HG03097 (cell line): ENCODE data around the gene DNM3.
"Not testable (repeated sequence)": the region's sequence is repeated elsewhere in the genome, so short reads cannot be mapped to it uniquely, and the experiment has no call there.

ENCODE experiments used
- ATAC-seq: cut with Tn5 transposase; IDR thresholded peaks from one replicate; pipeline ENCODE4 v1.9.1; 2021; ENCODE audit not compliant: unreplicated experiment, low FRiP score

The DNM3 gene

DNA sequence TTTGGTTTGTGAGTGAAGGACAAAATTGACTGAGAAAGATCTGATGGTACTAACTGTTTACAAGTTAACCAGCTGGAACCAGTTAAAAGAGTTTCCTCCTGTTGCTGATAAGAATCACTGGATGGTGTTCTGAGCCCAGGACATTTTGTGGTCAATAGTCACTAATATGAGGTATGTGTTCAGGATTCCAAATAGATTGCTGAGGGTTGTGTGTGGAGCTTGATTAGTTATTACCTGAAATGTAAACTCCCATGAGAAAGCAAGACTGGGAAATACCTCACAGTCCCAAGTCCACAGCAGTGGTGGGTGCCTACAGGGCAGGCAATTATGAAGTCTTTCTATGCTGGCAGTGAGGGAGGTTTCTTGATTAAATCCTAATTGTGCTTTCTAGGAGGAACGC is 164.6 kb downstream of the DNM3 start:
- no peak for ATAC-seq

DNA sequence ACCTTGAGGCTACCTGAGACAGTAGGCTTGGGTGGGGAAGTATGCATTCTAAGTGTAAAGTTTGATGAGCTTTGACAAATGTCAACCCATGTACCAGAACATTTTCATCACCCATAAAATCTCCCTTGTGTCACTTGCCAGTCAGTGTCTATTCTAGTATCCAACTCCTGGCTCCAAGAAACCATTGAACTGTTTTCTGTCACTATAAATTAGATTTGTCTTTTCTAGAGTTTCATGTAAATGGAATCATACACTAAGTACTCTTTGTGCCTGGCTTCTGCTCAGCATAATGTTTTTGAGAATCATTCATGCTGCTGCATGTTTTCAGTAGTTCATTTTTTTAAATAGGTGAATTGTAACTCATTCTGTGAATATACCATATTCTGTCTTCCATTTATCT is 165.4 kb downstream of the DNM3 start:
- ATAC-seq = no peak

DNA sequence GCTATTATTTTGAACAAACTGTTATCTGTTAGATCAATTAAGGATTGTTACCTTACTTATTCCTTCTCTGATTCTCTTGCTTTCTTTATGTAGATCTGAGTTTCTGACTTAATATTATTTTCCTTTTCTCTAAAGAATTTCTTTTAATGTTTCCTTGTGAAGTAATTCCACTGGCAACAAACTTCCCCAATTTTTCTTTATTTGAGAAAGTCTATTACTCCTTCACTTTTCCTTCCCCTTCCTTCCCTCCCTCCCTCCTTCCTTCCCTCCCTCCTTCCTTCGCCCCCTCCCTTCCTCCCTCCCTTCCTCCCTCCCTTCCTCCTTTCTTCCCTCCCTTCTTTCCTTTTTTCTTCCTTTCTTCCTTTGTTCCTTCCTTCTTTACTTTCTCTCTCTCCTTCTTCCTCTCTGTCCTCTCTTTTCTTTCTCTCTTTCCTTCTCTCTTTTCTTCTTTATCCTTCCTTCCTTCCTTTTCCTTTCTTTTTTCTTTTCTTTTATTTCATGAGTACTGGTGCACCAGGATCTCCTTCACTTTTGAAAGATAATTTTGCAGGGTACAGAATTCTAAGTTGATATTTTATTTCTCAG is 177.5 kb downstream of the DNM3 start:
- ATAC-seq = no peak

- no peak for ATAC-seq
These were observed 178.7 kb downstream of the DNM3 start for GRCh38 chr1:172019976-172020375.

DNA sequence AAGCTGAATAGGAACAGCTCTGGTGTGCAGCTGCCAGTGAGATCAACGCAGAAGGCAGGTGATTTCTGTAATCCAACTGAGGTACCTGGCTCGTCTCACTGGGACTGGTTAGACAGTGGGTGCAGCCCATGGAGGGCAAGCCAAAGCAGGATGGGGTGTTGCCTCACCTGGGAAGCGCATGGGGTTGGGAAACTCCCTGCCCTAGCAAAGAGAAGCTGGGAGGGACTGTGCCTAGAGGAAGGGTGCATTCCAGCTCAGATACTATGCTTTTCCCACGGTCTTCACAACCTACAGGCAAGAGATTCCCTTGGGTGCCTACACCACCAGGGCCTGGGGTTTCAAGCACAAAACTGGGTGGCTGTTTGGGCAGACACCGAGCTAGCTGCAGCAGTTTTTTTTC is 183.2 kb downstream of the DNM3 start:
- no peak for ATAC-seq

GRCh38 chr1:172024944-172025738 is 183.8 kb downstream of the DNM3 start:
- not testable (repeated sequence) for ATAC-seq

DNA sequence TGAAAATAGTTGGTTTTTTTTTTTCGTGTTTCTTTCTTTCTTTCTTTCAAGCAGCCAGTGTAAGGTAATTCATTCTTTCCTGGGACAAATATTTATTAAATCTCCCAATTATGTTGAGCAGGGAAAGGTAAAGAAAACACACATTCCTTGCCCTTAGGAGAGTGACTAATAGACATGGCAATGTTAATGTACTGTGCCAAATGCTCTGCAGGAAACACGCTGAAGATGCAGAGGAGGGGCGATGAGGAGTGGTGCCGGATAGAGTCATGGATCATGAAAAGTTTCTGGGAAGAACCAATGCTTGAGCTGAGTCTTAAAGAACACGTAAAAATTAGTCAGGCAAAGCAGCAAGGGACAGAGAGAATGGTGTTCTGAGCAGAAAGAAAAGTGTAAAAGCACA is 199.2 kb downstream of the DNM3 start:
- no peak for ATAC-seq

GRCh38 chr1:172041102-172041501 is 199.8 kb downstream of the DNM3 start:
- ATAC-seq = no peak

- ATAC-seq = no peak
These were observed 200.4 kb downstream of the DNM3 start for GRCh38 chr1:172041742-172042141.

DNA sequence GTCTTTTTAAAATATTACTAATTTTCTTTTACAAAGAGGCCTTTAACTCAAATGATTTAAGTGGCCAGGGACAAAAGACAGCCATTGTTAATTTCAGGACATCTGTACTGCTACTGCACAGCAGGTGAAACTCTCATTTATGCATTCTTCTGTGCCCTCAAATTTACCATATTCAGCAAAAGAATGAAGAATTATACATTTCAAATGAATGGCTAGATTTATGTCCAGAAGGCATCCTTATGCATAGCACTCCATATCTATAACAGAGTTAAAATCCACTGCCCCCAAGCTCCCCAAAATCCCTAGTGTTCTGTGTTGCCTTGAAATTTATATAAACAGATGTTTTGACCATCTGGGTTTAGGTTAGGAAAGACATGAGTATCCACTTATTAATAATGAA is 202.6 kb downstream of the DNM3 start:
- ATAC-seq = no peak

DNA sequence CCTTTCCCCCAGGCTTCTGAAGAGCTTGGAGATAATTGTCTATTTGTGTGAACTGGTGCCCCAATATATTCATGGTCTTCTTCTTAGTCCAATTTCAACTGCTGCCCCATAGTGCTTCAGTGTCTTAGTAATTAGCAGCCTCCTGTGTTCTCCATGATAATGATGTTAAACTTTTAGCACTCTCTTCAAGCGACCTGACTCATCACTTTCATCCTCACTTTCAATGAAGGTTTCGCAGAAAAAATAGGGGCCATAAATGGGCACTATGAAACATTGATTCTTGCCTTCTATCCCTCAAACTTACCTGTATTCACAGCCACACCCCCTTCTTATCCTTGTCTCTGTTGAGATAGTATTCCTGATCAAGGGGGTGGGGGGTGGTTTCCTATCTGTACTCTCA is 210.6 kb downstream of the DNM3 start:
- no peak for ATAC-seq

- ATAC-seq = no peak
These were observed 212.9 kb downstream of the DNM3 start for GRCh38 chr1:172054172-172054571.

DNA sequence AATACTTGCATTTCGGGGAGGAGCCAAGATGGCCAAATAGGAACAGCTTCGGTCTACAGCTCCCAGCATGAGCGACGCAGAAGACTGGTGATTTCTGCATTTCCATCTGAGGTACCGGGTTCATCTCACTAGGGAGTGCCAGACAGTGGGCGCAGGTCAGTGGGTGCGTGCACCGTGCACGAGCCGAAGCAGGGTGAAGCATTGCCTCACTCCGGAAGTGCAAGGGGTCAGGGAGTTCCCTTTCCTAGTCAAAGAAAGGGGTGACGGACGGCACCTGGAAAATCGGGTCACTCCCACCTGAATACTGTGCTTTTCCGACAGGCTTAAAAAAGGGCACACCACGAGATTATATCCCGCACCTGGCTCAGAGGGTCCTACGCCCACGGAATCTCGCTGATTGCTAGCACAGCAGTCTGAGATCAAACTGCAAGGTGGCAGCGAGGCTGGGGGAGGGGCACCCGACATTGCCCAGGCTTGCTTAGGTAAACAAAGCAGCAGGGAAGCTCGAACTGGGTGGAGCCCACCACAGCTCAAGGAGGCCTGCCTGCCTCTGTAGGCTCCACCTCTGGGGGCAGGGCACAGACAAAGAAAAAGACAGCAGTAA is 214.6 kb downstream of the DNM3 start:
- ATAC-seq = not testable (repeated sequence)

GRCh38 chr1:172068334-172068733 is 227.0 kb downstream of the DNM3 start:
- ATAC-seq = no peak

DNA sequence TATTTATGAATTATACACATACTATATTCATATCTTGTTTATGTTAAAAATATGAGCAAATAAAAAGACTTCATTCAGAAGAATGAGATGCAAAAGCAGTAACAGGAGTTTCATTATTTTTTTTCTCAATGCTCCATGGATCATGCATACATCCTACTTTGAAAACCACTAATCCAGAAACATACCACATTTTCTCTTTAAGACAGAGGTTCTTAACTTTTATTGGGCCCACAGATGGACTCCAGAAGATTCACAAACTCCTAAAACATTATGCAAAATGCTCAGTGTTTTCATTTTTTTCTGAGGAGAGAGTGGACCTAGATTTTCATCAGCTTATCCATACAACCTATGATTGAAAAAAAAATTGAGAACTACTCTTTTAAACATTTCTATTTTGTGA is 227.8 kb downstream of the DNM3 start:
- no peak for ATAC-seq

- ATAC-seq = no peak
These were observed 228.2 kb downstream of the DNM3 start for GRCh38 chr1:172069534-172069933.

DNA sequence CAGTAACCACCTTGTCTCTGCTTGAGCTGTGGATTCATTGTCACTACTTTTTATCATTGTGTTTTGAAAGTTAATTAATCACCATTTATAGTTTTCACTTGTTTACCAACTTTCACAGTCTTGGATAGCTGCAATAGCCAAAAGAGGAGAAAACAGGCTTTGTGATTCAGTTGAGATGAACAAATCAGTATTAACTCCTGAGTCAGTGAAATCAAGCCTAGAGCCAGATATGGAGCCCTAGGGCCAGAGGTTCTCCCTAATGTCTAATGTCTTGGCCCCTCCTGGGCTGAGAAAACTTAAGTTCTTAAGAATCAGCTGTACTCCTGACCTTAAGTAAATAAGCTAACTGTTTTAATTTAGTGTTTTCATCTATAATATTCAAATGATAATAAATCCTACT is 228.8 kb downstream of the DNM3 start:
- no peak for ATAC-seq

- no peak for ATAC-seq
These were observed 230.4 kb downstream of the DNM3 start for GRCh38 chr1:172071746-172072145.

DNA sequence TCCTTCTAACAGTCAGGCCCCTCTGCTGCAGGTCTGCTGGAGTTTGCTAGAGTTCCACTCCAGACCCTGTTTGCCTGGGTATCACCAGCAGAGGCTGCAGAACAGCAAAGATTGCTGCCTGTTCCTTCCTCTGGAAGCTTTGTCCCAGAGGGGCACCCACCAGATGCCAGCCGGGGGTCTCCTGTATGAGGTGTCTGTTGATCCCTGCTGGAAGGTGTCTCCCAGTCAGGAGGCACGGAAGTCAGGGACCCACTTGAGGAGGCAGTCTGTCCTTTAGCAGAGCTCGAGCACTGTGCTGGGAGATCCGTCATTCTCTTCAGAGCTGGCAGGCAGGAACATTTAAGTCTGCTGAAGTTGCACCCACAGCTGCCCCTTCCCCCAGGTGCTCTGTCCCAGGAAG is 238.6 kb downstream of the DNM3 start:
- ATAC-seq = not testable (repeated sequence)

- ATAC-seq = no peak
These were observed 241.9 kb downstream of the DNM3 start for GRCh38 chr1:172083191-172083590.

DNA sequence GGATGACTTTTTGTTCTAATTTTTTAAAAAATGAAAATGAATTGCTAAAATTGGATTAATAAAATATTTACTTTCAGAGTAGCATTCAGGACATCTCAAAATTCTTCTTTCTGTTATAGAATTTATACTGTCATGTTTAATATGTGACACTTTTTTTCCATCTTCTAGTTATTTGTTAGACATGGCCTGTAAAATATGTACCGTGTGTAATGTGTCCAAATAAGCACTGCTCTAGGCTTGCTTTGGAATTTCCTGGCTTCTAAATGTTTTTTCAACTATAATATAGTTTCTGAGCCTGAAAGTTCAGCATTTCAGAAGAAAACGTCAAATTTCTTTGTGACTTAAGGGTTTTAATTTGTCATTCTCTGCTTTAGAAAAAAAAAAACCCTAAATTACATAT is 243.6 kb downstream of the DNM3 start:
- no peak for ATAC-seq

GRCh38 chr1:172085317-172085716 is 244.0 kb downstream of the DNM3 start:
- ATAC-seq = no peak
